Right renal cortex interstitium (tissue), 3 donors: ENCODE data around the gene CCR5AS. TPM values are rescaled to one million over a fixed set of nuclear protein-coding genes. Genes with fewer than 3 reads are reported as not detected.

ENCODE experiments used
- DNase-seq, 3 donors: peaks; one replicate each; pipeline ENCODE4 v3.0.0-alpha.2; 2013; ENCODE audit warnings: low read depth in 3 of 3, low spot score in 2 of 3
- polyA plus RNA-seq, 3 donors: library from polyadenylated mRNA; unstranded; fragments of 120-200 nt; gene quantifications; one replicate each; pipeline ENCODE4 v1.2.1, GENCODE V29; 2013; ENCODE audit not compliant: insufficient read length in 3 of 3

Gene CCR5AS

GRCh38 chr3:46321461-46322104 is 85.3 kb downstream of the CCR5AS start:
- no peak for DNase-seq

GRCh38 chr3:46318207-46318927 is 88.5 kb downstream of the CCR5AS start:
- no peak for DNase-seq

DNA sequence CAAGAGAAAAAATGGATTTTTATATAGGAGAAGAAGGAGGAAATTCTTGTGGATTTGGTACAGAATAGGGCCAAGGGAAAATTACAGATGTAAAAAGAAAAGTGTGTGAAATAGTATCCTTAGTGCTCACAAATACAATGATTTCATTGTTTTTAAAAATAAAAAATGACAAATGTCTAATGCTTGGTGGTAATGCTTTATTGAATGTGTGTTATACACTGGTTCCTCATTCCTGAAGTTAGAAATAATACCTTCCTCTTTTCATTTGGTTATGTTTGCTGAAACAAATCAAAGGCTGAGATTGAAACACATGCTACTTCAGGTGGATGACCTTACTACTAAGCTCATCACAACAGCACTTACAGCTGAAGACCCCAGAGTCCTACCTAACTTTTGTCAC is 90.7 kb downstream of the CCR5AS start:
- no peak for DNase-seq

GRCh38 chr3:46314517-46314916 is 92.3 kb downstream of the CCR5AS start:
- no peak for DNase-seq

Other genes with a start within 250 kb of the CCR5AS start
- gene CCR1, start 198.8 kb downstream of the CCR5AS start, polyA plus RNA-seq, result 1 to 10 TPM; 1.7 to 2.6 (median 2.4) TPM
- gene CCR3, start 164.6 kb downstream of the CCR5AS start, polyA plus RNA-seq, result under 1 TPM in 2 of 3 donors, not detected in 1; 0.08 to 0.21 TPM
- gene CCR2, start 53.0 kb downstream of the CCR5AS start, polyA plus RNA-seq, result 1 to 10 TPM; 2.0 to 2.1 (median 2.1) TPM
- gene CCR5, start 36.1 kb downstream of the CCR5AS start, polyA plus RNA-seq, result under 1 TPM; 0.46 to 0.69 (median 0.51) TPM
- gene CCRL2, start 193 bp upstream of the CCR5AS start, polyA plus RNA-seq, result 1 to 10 TPM; 1.1 to 1.5 (median 1.3) TPM
- 1 to 10 TPM; 2.3 to 2.8 (median 2.6) TPM for gene LTF, start 57.8 kb upstream of the CCR5AS start, polyA plus RNA-seq
- gene RTP3, start 90.9 kb upstream of the CCR5AS start, polyA plus RNA-seq, result not detected
- 1 to 10 TPM; 2.0 to 2.4 (median 2.3) TPM for gene LRRC2, start 159.2 kb upstream of the CCR5AS start, polyA plus RNA-seq
- under 1 TPM; 0.08 to 0.16 (median 0.14) TPM for gene FAM240A, start 205.5 kb upstream of the CCR5AS start, polyA plus RNA-seq